ENCODE data around the gene PRKCI. TPM values are rescaled to one million over a fixed set of nuclear protein-coding genes. Genes with fewer than 3 reads are reported as not detected.

PRKCI gene
- polyA plus RNA-seq, 1 donor from 2014 or later = 70.8 TPM

GRCh38 chr3:170196833-170197232, 25.4 kb upstream of the PRKCI start:
- no peaks in the 10 kb centered on the region for H3K36me3 ChIP-seq (ENCODE audit: insufficient read depth, low read length)
- H4K20me1 ChIP-seq (ENCODE audit: insufficient read depth) = no peaks in the 10 kb centered on the region
- no peak overlapping the region for H3K4me3 ChIP-seq (ENCODE audit: low read length)
- no peaks in the 10 kb centered on the region for H3K9me2 ChIP-seq (ENCODE audit: insufficient read depth, low read length)
- no peaks in the 10 kb centered on the region for H3K9me3 ChIP-seq (ENCODE audit: low read length)
- H3K9ac ChIP-seq (ENCODE audit: low read length) = no peak overlapping the region
- no peaks in the 10 kb centered on the region for H3K79me2 ChIP-seq (replicated peaks; ENCODE audit: insufficient read depth, low read length)
- H2AFZ ChIP-seq (ENCODE audit: low read depth, low read length) = no peak overlapping the region
- no peaks in the 10 kb centered on the region for H3F3A ChIP-seq (ENCODE audit: insufficient read depth, low read length, poor library complexity, severe bottlenecking)
- H3K4me2 ChIP-seq (ENCODE audit: low read length) = no peak overlapping the region
- no peak for TF ChIP-seq SMC3 (conservative IDR thresholded peaks at IDR 0.05; ENCODE audit: poor library complexity)
- TF ChIP-seq TAF1 (IDR thresholded peaks at IDR 0.05; ENCODE audit: low read depth) = no peak
- TF ChIP-seq CTCF (IDR thresholded peaks at IDR 0.05; ENCODE audit: poor library complexity, severe bottlenecking) = no peak
- no peak for TF ChIP-seq MXI1 (conservative IDR thresholded peaks at IDR 0.05; ENCODE audit: poor library complexity, severe bottlenecking)
- no peak for TF ChIP-seq RAD21 (conservative IDR thresholded peaks at IDR 0.05)
- TF ChIP-seq EZH2 (IDR thresholded peaks at IDR 0.05; ENCODE audit: borderline replicate concordance, insufficient read depth, low read length, poor library complexity, severe bottlenecking) = no peak
- TF ChIP-seq EP300 (conservative IDR thresholded peaks at IDR 0.05; ENCODE audit: poor library complexity, severe bottlenecking) = no peak
- TF ChIP-seq REST (IDR thresholded peaks at IDR 0.05; ENCODE audit: borderline replicate concordance) = no peak
- no peak for TF ChIP-seq POLR2AphosphoS5 (IDR thresholded peaks at IDR 0.05)
- H3K27me3 ChIP-seq (ENCODE audit: insufficient read depth, low read depth, low read length) = no peaks in the 10 kb centered on the region
- no peak overlapping the region for H3K27ac ChIP-seq (ENCODE audit: low read length)

- Histone ChIP-seq H3K4me2 (ENCODE audit: low read length) (no peak overlapping the region), H2AFZ (ENCODE audit: low read depth, low read length) (no peak overlapping the region), H3K36me3 (ENCODE audit: insufficient read depth, low read length) (no peaks in the 10 kb centered on the region), H3K79me2 (replicated peaks; ENCODE audit: insufficient read depth, low read length) (no peaks in the 10 kb centered on the region), H3K9ac (ENCODE audit: low read length) (no peak overlapping the region), H3F3A (ENCODE audit: insufficient read depth, low read length, poor library complexity, severe bottlenecking) (no peaks in the 10 kb centered on the region), H3K4me3 (ENCODE audit: low read length) (no peak overlapping the region), H3K9me2 (ENCODE audit: insufficient read depth, low read length) (no peaks in the 10 kb centered on the region), H3K27ac (ENCODE audit: low read length) (no peak overlapping the region), H3K9me3 (ENCODE audit: low read length) (no peaks in the 10 kb centered on the region), H4K20me1 (ENCODE audit: insufficient read depth) (no peaks in the 10 kb centered on the region), H3K27me3 (ENCODE audit: insufficient read depth, low read depth, low read length) (no peaks in the 10 kb centered on the region)
- TF ChIP-seq POLR2AphosphoS5 (IDR thresholded peaks at IDR 0.05) (no peak), MXI1 (conservative IDR thresholded peaks at IDR 0.05; ENCODE audit: poor library complexity, severe bottlenecking) (no peak), CTCF (IDR thresholded peaks at IDR 0.05; ENCODE audit: poor library complexity, severe bottlenecking) (no peak), EP300 (conservative IDR thresholded peaks at IDR 0.05; ENCODE audit: poor library complexity, severe bottlenecking) (no peak), EZH2 (IDR thresholded peaks at IDR 0.05; ENCODE audit: borderline replicate concordance, insufficient read depth, low read length, poor library complexity, severe bottlenecking) (no peak), SMC3 (conservative IDR thresholded peaks at IDR 0.05; ENCODE audit: poor library complexity) (no peak), REST (IDR thresholded peaks at IDR 0.05; ENCODE audit: borderline replicate concordance) (no peak), TAF1 (IDR thresholded peaks at IDR 0.05; ENCODE audit: low read depth) (no peak), RAD21 (conservative IDR thresholded peaks at IDR 0.05) (no peak)
Observed at GRCh38 chr3:170200987-170201386, 21.2 kb upstream of the PRKCI start.

Data from neural cell (in vitro differentiated cells).